HG02852 (cell line): ENCODE measurements around the gene SAYSD1.
"Not testable (repeated sequence)": the region's sequence is repeated elsewhere in the genome, so short reads cannot be mapped to it uniquely, and the experiment has no call there.

Experiments used
- ATAC-seq: cut with Tn5 transposase; IDR thresholded peaks from one replicate; pipeline ENCODE4 v1.9.1; 2021; ENCODE audit warnings: mild to moderate bottlenecking, moderate library complexity; ENCODE audit not compliant: unreplicated experiment

The SAYSD1 gene, protein sequence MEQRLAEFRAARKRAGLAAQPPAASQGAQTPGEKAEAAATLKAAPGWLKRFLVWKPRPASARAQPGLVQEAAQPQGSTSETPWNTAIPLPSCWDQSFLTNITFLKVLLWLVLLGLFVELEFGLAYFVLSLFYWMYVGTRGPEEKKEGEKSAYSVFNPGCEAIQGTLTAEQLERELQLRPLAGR

GRCh38 chr6:39114704-39115599, at the start of gene SAYSD1:
Gene SAYSD1, minus strand, starts transcription at chr6:39115186. Its CDS starts 97 bp downstream, at chr6:39115089.
- peak; percentile 92 for ATAC-seq

DNA sequence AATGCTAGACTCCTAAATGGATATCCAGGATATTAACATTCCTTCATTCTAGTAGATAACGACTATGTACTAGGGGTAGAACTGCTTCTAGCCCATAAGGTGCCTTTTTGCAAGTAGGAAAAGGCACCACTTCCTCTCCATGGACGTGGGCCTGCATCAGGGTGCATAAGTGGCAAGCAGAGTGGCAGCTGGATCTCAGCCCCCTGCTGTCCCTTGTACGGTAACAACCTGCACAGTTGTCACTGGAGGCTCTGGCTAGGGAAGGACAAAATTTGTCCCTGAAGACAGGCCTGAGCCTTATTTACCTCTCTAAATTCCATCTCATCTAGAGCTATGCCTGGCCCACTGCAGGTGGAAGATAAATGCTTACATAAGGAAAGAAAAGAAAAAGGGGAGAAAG, 42.5 kb upstream of the SAYSD1 start:
- ATAC-seq = no peak

- no peak for ATAC-seq
Measured at GRCh38 chr6:39156801-39157200, 41.8 kb upstream of the SAYSD1 start.

- no peak for ATAC-seq
Measured at GRCh38 chr6:39154705-39155104, 39.7 kb upstream of the SAYSD1 start.

DNA sequence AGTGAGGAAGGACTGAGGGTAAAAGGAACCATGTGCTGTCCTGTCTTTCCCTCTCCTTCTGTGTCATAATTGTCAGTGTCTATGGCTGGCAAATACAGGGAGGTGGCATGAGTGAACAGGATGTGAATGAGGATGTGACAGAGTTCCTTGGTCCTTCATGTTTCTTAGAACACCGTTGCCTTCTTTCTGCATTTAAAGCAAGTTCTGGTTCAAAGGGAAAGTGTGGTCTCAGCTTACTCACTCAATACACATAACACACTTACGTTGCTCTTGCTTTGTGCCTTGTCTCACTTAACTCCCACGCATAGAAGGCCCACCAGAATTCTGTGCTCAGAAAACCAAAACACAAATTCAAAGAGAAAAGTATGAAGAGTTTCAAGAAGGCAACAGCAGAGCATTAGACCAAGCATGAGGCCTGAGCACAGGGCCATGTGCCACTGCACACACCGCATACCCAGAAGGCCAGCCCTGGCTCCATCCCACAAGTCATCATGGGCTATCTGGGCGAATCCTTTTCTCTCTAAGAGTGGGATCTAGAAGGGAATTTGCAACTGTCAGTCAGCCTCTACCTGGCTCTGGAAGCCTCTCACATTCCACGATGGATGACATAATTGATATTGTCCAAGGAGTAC, 38.9 kb upstream of the SAYSD1 start:
- ATAC-seq = no peak

DNA sequence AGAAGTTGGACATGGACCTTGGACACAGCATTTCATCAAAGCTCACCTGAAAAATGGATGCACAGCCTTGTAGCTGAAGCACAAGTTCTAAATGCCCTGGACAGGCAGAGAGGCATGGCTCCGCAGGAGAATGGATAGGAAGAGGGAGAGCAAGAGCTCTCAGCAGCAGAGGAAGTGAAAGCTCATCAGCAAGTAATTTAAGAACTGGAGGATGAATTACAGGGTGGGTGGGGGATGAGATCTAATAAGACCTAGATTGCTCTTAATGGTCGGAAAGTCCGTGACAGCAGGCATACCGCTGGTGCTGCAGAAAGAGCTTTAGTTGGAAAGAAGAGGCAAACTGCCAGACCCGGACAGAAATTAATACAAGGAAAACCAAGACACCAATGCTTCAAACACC, 37.3 kb upstream of the SAYSD1 start:
- no peak for ATAC-seq

GRCh38 chr6:39151211-39151610, 36.2 kb upstream of the SAYSD1 start:
- no peak for ATAC-seq

DNA sequence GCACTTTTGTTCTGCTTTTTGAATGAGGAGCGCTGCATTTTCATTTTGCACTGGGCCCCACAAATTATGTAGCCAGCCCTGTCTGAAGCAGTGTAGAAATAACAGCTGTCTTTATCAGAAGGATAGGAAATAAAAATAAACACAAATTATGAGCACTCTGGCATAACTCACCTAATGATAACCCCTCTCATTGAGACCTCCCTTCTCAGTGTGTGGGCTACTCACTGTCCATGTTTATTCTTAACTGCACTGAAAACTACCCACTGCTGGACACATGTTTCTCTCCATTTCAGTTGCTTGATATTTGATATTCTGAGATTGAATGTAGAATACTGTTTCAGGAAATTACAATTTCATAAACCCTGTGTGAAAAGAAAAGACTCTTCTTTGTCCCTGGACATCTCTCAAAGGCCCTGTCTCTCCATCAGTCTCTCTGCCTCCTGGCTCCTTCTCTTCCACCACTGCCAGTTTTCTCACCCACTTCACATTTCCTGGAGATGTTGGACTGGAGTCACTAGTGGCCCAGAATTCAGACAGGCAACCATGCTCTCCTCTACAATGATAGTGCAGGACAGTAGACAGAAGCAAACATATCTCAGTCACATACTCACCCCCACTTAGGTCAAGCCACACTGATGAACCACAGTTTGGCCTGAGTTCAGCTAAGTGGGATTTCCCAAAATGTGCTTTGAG, 29.6 kb upstream of the SAYSD1 start:
- no peak for ATAC-seq

DNA sequence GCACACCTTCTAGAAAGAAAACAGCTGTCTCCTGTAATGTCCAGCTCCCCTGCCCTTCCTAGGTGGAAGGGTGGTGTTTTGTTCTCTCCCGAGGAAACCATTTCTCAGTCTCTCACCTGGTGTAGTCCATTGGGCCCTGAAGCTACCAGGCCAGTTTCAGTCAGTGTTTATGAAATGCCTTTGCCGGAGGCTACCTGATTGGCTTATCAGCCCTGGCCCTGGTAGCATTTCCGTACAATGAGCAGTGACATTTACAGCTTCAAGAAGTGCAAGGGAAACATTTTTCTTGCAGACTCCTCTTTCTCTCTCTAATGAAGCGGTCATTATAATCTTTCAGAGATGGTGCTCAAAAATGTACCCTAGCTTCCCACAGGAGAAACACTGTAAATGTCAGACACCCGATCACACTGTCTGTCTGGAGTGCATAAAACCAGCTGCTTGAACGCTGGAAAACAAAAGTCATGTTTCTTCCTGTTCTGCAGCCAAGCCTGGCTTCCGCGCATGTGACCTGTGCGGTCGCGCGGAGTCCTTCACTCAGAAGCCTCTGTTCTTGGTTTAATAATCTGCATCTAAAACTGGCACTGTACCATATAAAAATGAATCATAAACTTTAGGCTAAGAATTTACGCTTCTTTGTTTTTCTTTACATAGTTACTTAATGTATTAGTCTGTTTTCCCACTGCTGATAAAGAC, 28.4 kb upstream of the SAYSD1 start:
- ATAC-seq = no peak

- ATAC-seq = no peak
Measured at GRCh38 chr6:39140556-39141167, 25.7 kb upstream of the SAYSD1 start.

DNA sequence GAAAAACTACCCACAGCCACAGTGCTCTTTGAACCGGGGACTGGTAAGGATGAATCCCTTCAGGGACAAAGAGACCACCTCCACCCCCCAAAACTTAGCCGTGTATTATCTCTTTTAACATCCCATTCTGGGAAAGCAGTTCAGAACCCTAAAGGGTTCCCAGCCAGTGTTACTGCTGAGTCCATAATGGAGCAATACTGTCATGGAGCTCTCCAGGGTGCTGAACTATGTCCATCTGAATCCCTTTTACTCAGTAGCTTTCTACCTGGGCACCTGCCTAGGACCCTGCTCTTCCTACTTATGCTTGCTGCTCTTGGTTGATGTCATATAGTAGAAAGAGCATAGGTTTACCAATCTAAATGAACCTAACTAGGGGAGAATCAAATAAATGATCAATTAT, 22.3 kb upstream of the SAYSD1 start:
- ATAC-seq = no peak

- ATAC-seq = not testable (repeated sequence)
Measured at GRCh38 chr6:39136207-39136606, 21.2 kb upstream of the SAYSD1 start.

DNA sequence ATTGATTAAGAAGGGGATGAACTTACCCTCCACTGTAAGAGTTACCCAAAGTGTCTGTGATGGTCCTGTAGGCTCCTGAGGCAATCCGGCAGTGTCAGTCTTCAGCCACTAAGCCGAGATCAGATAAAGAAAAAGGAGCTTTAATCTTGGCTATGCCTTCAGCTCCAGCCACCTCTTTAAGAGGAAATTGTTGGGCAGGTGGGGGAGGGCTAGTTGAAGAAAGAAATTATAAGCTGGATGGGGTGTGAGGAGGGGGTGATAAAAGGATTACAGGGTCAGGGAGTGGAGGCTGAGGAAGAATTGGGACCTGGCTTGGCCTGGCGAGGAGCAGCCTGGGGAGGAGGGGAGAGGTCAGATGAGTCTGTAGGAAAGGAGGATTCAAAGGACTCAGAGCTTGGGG, 19.8 kb upstream of the SAYSD1 start:
- not testable (repeated sequence) for ATAC-seq

GRCh38 chr6:39130691-39131090, 15.7 kb upstream of the SAYSD1 start:
- ATAC-seq = no peak

DNA sequence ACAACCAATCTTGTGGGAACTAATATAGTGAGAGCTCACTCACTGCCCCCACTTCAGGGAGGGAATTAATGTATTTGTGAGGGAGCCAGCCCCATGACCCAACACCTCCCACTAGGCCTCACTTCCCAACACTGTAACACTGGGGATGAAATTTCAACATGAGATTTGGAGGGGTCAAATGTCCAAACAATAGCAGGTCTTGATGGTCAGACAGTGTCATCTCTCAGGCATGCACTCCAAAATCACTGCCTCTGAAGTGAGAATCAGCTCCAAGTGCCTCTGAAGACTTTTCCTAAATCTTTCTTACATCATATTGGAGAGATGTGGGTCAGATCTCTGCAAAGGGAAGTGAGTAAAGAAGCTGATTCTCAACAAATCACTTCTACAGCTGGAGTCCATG, 13.8 kb upstream of the SAYSD1 start:
- no peak for ATAC-seq

DNA sequence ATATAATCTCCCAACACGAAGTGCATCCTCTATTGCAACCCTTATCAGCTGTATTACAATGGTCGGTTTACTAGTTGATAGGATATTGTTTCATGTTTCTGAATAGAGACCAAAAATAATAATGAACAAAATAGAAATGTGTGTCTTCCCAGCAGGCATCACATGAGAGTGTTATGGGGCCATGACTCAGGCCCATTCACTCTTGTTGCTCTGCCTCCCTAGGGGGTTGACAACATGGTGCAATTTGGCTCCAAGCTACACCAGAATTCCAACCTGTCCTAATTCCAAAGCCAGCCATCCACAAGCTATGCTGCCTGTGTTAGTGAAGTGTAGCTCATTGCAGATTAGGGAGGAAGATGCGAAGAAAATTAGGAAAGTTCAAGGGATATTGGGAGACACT, 13.1 kb upstream of the SAYSD1 start:
- no peak for ATAC-seq

DNA sequence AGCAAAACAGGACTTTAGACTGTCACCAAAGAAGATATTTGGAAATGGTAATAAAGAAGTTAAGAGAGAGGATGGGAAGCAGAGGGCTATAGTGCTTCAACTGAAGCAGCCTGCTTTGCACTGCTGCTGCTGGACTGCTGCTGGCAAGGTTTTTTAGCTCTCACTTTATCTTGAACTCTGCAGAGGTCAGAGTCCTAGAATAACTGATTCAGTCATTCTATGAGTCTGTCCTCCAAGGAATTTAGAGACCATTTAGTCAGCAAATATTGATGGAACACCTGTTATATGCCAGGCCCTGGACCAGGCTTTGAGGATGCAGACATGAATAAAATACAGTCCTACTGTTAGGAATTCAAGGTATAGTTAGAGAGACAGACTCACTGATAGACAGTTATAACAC, 9.1 kb upstream of the SAYSD1 start:
- ATAC-seq = no peak

GRCh38 chr6:39118921-39119320, 3.9 kb upstream of the SAYSD1 start:
- no peak for ATAC-seq

- peak; percentile 15 for ATAC-seq
Measured at GRCh38 chr6:39114388-39114703, 640 bp downstream of the SAYSD1 start.

GRCh38 chr6:39113788-39114187, 1.2 kb downstream of the SAYSD1 start:
- no peak for ATAC-seq

DNA sequence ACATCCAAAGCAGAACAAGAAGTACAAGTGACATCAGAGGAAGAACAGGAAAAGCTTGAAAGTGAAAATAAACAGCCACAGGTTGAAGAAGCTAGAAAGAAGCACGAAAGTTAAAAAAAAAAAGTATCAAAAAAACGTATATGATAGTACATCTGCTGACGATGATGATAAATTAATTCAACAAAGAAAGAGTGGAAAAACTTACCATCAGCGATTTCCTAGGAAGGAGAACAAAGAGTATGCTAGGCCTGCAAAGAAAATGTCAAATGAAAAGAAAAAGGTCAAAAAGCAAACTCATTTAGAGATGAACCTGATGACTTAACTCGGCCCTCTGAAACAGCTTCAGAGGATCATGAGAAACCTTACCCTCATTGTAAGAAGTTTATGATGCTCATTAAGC, 3.7 kb downstream of the SAYSD1 start:
- no peak for ATAC-seq
